Stimulated activated CD4-positive, alpha-beta T cell treated with anti-CD3 and anti-CD28 coated beads, TNF-alpha, amount 100 ng/mL, for 48 hours (primary cell): ENCODE results near the gene CLCF1.

Experiments used
- DNase-seq, 3 donors: peaks; one replicate each; pipeline ENCODE4 v3.0.0-alpha.2; 2020; ENCODE audit warnings: low read depth in 3 of 3

CLCF1 gene

GRCh38 chr11:67374571-67375281, 1.3 kb upstream of the CLCF1 start:
- no peak for DNase-seq

GRCh38 chr11:67373648-67374570, 511 bp upstream of the CLCF1 start:
- no peak for DNase-seq

DNA sequence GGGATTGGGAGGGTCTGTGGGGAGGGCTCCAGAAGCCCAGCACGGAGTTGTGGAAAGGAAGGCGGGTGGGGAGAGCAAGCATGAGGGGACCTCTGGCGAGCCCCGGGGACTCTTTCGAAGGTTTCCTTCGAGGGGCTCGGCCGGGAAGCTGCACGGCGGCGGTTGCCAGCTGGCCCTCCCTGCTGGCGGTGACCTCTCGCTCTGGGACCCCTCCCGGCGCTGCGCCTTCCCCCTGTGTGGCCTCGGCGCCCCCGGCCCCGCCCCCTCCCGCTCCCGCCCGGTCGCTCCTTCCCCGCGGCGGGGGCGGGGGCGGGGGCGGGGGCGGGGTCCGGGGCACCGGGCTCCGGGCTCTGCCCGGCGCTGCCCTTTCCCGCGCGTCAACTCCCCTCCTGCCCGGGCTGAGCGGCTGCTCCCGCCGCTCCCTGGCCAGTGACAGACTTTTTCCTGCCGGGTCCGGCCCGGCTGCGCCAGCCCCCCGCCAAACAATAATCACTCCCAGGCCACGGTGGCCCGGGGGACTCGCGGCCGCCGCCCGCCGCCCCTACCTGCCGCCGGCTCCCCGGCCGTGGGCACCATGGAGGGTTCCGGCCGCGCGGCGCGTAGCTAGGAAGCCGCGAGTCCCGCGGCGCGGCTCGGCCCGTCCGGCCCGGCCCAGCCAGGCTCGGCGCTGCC, 941 bp downstream of the CLCF1 start:
- no peak for DNase-seq

DNA sequence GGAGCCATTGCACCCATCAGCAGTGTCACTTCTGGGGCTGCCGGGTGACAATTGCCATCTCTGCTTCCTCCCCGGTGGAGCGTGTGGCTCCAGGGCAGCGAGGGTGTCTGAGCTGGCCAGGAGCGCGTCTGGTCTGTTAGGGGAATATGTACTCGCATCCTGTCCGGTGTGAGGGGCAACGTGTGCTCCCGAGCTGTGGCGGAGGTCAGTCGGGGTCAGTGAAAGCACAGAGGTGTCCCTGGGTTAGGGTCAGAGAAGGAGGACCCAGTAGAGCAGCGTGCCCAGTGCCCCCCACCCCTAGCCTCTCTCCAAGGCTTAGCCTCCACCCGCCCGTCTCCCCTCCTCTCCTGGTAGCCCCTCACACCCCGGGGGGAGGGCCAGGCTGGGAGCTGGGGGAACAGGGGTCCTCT, 1.5 kb downstream of the CLCF1 start:
- DNase-seq: no peak

DNA sequence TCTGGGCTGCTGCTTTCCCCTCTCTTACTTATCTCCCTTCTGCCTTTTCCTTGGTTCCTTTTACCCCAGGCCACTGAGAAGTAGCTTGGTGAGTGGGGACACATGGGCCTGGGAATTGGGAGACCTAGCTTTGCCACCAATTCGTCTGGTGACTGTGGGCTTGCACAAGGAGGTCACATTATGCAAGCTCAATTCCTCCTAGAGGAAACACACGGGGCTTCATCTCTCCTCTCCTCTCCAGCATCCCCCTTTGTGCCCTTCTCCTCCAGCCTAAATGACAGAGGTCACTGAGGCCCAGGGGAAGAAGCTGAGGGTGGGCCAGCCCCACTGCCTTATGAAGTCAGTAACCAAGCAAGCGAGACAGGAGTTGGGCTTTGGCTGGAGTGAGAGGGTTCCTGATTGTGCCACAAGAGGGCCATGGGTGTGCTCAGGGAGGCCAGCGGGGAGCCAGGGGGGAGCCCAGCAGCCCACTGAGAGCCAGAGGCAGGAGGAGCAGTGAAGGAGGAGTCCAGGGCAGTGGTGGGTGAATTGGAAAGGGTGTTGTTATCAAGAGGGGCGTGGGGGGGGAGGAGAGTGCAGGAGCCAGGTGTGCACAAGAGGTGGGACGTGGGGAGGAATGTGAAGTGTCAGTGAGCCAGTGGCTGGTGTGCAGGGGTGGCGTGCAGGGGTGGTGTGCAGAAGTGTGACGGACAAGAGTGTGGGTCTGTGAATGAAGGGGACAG, 2.0 kb downstream of the CLCF1 start:
- no peak for DNase-seq

DNA sequence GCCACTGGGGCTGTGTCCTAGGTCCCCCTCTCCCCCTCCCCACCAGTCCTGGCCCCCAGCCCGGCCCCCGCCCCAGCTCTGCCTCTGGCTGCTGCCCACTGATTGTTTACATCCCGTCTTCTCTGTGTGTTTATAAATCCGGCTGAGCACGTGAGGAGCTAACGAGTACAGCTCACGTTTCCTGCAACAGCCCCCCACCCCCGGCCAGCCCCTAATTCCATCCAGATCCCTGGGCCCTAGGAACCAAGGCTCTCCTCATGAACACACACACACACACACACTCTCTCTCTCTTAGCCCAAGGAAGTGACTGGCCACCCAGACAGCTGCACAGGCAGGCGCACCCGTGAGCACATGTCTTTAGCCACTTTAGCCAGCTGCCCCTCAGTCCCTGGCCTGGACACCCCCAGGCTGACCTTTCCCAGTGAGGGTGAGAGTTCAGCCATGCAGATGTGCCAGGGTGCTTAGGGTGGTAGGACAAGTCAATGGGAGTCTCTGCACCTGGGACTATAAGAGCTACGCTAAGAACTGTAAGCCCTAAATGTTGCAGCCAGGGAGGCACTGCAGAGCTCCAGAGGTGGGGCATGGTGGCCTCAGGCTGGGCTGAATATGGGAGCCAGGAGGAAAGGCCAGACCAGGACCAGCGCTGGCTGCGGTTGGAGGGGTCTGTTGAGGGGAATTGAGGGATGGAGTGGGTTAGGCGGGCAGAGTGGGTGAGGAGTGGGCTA, 2.9 kb downstream of the CLCF1 start:
- DNase-seq: no peak

- no peak for DNase-seq
Observed at GRCh38 chr11:67369801-67370284, 3.6 kb downstream of the CLCF1 start.

DNA sequence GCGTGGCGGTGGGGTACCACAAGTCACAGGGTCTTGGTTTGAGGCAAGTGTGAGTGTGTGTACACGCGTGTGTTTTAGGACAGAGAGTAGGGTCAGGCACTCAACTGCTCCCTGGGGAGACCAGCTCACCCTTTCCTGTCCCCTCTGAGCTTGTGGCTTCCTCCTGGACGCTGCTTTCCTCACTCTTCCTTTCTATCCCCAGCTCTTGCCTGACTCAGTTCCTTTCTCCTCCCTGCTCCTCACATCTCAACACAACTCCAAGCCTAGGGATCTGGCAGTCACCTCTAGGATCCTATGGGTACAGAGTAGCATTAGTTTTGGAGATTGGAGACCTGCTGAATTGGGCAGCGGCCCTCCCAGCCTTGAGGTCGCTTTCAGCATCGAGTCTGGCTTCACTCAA, 4.1 kb downstream of the CLCF1 start:
- no peak for DNase-seq

- DNase-seq: no peak
Observed at GRCh38 chr11:67368621-67369020, 4.8 kb downstream of the CLCF1 start.

DNA sequence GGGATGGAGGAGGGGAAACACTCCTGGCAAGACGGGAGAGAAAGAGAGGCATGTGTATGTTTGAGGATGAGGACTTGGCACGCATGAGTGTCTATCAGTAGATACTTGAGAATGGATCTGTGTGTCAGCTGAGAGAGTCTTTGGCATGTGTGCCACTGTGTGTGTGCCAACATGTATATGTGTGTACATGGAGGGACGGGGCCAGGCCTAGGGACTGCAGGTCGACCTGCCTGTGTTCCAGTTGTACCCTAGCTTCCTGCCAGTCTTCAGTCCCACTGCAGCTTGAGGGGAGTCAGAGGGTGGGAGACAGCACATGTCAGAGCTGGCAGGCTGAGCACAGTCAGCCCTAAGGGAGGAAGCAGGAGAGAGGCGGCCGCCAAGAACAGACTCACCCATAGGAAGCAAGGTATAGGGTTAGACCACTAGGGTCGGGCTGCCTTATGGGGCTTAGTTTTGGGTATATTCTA, 5.6 kb downstream of the CLCF1 start:
- DNase-seq: no peak

- no peak for DNase-seq
Observed at GRCh38 chr11:67366961-67367760, 6.2 kb downstream of the CLCF1 start.

DNA sequence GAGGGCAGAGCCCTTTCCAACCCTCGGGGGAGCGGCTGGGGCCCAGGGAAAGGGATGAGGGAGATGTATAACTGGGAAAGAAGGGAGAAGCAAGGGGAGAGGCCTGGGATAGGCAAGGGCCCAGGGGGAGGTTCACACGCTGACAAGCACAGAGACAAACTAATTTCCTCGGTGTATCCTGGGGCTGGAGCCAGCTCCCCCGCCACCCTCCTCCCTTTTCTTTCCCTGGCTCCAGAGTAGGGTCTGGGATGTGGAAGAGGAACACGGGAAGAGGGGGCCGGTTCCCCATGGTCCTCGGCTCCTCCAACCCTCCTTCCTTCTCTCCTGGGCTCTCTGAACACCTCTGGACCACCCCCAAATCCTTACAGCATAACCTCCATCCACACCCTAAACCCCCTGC, 6.9 kb downstream of the CLCF1 start:
- DNase-seq: no peak

DNA sequence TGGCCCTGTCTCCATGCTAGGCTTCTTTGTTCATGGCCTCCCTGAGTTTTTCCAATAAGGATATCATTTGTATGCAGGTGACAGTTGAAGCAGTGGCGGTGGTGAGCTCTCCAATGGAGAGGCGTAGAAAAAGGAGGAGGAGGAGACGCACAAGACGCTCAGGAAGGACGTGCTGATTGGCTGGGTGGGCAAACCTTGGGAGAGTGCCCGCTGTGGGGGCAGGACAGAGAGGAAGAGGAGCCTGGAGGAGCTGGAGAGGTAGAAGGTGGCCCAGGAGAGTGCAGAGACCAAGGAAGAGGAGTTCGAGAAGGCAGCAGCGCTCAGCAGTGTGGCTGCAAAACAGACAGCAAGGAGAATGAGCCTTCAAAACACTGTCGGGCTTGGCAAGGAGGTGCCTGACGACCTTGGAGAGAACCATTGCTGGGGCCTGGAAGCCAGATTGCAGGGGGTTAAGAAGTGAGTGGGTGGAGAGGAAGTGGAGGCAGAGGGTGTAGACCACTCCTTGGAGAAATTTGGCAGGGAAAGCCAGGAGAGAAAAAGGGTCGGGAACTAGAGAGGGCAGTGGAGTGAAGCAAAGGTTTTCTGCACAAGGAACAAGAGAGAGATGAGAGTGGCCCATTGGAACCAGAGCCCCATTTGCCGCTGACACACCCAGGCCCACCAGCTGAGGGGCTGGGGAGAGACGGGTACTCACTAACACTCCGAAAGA, 7.5 kb downstream of the CLCF1 start:
- DNase-seq: no peak

DNA sequence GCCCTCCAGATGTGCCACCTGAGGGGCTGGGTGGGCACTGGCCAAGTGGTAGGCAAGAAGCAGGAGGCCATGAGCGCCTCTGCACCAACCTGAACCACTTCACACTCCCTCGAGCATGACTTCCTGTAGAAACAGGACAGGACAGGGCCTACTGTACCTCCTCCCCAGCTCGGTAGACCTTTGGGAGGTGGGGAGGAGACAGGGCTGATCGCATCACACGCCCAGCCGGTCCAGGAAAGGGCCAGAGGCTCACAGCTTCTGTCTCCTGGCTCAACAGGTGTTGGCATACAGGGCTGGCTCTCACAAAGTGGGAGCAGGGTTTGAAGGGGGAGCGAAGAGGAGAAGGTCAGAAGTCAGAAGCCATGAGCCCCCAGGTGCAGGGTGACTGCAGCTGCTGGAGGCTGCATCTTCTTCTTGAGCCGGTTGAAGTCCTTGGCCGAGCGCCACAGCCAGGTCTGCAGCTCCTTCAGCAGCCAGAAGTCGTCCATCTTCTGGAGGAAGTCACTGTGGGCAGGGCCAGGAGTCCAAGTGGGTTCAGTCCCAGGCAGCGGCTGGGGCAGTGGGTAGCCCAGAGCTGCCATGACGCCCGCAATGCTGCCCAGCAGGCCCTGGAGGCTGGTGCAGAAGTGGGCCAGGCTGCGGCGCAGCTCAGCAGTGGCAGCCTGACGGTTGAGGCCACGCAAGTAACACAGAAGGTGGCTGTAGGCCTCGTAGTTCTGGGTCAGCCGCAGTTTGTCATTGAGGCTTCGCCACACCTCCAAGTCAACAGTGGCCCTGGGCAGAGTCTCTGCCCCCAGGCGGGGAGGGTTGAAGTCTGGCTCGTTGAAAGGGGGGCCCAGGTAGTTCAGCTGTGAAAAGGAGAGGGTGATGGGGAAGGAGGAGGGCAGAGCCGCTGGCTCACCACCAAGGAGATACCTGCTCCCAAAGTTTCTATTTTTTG, 8.3 kb downstream of the CLCF1 start:
- no peak for DNase-seq

- DNase-seq: no peak
Observed at GRCh38 chr11:67364169-67364568, 9.2 kb downstream of the CLCF1 start.

DNA sequence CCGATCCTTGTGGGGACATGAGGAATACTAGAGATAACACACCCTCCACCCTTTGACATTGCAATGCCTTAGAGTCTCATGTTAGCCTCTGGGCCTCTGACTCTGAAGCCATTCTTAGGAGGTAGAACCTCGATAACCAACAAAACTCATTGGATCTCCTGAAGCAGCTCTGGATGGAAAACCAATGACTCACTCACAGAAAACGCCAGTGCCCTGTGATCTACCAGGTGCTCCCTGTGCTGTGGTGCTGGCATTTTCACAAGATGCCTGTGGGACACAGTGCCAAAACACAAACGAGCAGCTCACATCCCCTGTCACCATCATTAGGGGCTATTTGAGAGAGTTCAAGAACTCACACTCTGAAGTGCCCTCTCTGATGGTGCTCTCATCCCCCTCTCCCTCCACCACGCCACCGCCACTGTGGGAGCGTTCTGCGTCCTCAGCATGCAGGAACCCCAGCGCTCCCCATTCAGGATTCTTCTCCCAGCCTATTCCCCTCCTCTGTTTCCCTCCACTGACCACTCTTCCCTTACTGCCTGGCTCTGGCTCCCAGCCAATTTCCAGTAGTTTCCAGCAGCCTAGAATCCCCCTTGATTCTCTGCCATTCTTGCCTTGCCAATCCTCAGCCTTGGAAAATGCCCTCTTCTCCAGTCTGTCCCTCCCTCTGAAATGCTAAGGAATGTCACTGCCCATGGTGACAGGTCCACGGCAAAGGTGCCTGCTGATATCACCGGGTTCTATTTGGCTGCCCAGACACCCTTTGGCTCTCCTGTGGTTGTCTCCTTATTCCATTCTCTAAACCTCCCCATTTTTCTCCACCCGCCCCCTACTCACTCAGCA, 15.3 kb downstream of the CLCF1 start:
- DNase-seq: no peak

DNA sequence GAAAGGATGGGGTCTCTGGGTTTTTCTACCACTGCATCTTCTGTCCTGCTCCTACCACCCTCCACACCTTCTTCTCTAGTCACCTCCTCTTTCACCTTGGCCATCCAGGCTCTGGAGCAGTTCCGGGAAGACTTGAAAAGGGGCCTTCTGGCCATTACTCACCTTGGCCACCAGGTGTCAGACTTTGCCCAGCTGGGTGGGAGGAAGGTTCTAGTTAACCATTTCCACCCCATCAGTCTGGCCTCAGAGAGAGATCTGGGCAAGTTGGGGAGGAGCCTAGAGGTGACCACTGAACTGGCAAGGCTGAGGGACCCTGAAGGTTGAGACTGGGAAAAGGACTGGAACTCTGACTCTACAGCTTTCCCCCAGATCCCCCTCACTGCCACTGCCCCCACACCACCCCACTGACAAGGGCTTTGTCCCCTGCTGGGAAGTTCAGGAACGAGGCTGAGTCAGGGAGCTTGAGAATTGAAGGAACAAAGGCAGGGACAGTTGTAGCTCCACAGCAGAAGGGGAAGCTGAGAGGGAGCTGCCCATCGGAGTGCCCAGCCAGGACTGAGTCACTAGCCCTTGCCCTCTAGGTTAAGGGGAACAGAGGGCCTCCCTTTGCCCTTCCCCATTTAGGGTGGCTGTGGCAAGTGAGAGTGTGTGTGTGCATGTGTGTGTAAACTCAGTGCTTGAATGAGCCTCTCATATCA, 16.4 kb downstream of the CLCF1 start:
- DNase-seq: peak in 1 of 3 donors; percentile 52
